ENCODE data around the gene SYNE4. TPM values are rescaled to one million over a fixed set of nuclear protein-coding genes. Genes with fewer than 3 reads are reported as not detected.
A peak's percentile ranks its signal among the peaks of the same experiment; 100 is the strongest.

The SYNE4 gene
- total RNA-seq, 4 donors from 2014 or later, result 0.42 to 3.0 (median 1.8) TPM

DNA sequence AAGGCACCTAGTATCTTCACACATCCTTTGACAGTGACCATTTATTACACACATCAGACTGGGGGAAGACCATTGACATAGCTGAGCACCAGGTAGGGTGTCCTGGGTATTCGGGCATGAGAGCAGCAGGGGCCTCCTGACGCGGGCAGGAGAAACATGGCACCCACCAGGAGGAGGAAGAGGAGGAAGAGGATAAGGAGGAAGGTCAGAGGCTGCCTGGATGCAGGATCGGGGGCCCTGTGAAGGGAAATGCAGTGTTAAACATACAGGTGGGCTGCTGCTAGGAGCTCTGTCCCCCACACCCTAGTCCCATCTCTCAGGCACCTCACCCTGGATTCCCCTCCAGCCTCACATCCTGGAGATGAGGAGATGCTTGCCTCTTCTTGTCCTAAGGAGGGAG, 5.3 kb downstream of the SYNE4 start:
- WGBS, result 82% methylated on average over 4 of the region's 4 CpGs
- H3K4me1 ChIP-seq, result peaks cover 10% of the 10 kb centered on the region
- no peaks in the 10 kb centered on the region for H3K9me3 ChIP-seq
- TF ChIP-seq POLR2AphosphoS5 (IDR thresholded peaks at IDR 0.05) (no peak), CTCF (IDR thresholded peaks at IDR 0.05) (no peak), POLR2A (IDR thresholded peaks at IDR 0.05) (no peak)
- peaks cover 7% of the 10 kb centered on the region for H3K36me3 ChIP-seq
- H3K27me3 ChIP-seq, result no peaks in the 10 kb centered on the region
- DNase-seq (ENCODE audit: low spot score in 2 of 2), result no peak
- no peak overlapping the region for H3K4me3 ChIP-seq
- no peak overlapping the region for H3K27ac ChIP-seq

DNA sequence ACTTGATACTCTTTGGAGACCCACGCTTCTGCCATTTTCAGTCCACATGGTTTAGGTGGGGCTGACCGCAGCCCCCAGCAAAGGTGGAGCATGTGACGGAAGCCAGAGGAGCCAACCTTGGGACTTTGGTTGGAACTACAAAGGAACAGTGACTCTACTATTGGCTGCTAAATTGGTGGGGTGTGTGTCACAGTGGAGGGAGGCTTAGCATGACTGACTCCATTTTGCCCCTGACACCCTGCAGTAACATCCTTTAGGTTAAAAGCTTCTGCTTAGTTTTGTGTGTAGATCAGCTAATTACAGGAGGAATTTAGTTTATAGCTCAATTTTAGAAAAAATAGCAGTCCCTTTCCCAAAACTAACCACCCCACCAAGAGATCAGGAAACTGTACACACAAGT, 7.0 kb downstream of the SYNE4 start:
- H3K4me3 ChIP-seq, result no peak overlapping the region
- H3K9me3 ChIP-seq, result no peaks in the 10 kb centered on the region
- no peak for DNase-seq (ENCODE audit: low spot score in 2 of 2)
- H3K27ac ChIP-seq, result no peak overlapping the region
- peaks cover 10% of the 10 kb centered on the region for H3K36me3 ChIP-seq
- H3K27me3 ChIP-seq, result no peaks in the 10 kb centered on the region
- H3K4me1 ChIP-seq, result peaks cover 16% of the 10 kb centered on the region
- 94% methylated on average over 3 of the region's 3 CpGs for WGBS
- TF ChIP-seq POLR2AphosphoS5 (IDR thresholded peaks at IDR 0.05) (no peak), CTCF (IDR thresholded peaks at IDR 0.05) (no peak), POLR2A (IDR thresholded peaks at IDR 0.05) (no peak), EP300 (IDR thresholded peaks at IDR 0.05) (no peak)

GRCh38 chr19:35996777-35997176, 11.8 kb downstream of the SYNE4 start:
- Histone ChIP-seq H3K9me3 (no peaks in the 10 kb centered on the region), H3K27me3 (no peaks in the 10 kb centered on the region), H3K36me3 (peaks cover 10% of the 10 kb centered on the region), H3K27ac (no peak overlapping the region), H3K4me3 (peak overlapping the region; percentile 89), H3K4me1 (peaks cover 39% of the 10 kb centered on the region)
- TF ChIP-seq EP300 (IDR thresholded peaks at IDR 0.05), result no peak
- TF ChIP-seq CTCF (IDR thresholded peaks at IDR 0.05), result no peak
- no peak for TF ChIP-seq POLR2AphosphoS5 (IDR thresholded peaks at IDR 0.05)
- WGBS, result 88% methylated on average over 8 of the region's 8 CpGs
- no peak for DNase-seq (ENCODE audit: low spot score in 2 of 2)

DNA sequence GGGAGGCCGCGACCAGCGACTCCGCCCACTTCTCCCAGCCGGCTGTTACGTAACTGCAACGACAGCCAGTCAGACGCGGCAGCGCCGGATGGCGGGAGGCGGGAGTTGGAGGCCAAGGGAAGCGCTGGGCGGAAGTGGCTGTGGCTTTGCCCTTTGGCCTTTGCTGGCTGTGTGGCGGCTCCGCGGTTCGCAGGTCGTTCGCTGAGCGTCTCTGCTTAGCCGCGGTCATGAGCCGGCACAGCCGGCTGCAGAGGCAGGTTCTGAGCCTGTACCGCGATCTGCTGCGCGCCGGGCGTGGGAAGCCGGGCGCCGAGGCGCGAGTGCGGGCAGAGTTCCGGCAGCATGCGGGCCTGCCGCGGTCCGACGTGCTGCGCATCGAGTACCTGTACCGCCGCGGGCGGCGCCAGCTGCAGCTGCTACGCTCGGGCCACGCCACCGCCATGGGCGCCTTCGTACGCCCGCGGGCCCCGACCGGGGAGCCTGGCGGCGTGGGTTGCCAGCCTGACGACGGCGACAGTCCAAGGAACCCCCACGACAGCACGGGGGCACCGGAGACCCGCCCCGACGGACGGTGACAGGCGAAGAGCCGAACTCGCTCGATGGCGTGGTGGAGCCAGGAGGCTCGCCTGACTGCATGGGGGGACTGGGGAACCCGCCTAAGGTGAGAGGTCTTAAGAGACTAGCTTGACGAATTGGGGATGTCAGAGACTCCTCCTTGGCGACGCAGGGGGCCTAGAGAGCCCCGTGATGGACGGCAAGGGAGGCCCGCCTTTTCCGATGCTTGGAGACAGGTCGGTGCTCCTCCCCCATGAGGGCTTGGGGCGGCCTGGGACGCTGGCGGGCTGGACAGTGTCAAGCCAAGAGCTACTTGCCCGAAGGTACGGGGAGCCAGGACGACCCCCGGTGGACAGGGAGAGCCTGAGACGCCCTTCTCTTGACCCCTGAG, 13.3 kb downstream of the SYNE4 start, which contains the start of gene SDHAF1:
Gene SDHAF1 (plus strand): TSS at position 141 of the 946 bp plus-strand sequence. CDS start 87 bp downstream, at position 228.
- DNase-seq (ENCODE audit: low spot score in 2 of 2), result peak; percentile 98 to 99

More for the DNA sequence above, 13.3 kb downstream of the SYNE4 start, which contains the start of gene SDHAF1:
- H3K36me3 ChIP-seq, result peaks cover 10% of the 10 kb centered on the region
- peak within 1 kb of the TSS; percentile 89 for H3K4me3 ChIP-seq
- no peaks in the 10 kb centered on the region for H3K27me3 ChIP-seq
- no peaks in the 10 kb centered on the region for H3K9me3 ChIP-seq
- peaks cover 39% of the 10 kb centered on the region for H3K4me1 ChIP-seq
- 2% methylated on average over 31 of the region's 97 CpGs for WGBS
- H3K27ac ChIP-seq, result peak within 1 kb of the TSS; percentile 82
- TF ChIP-seq POLR2AphosphoS5 (IDR thresholded peaks at IDR 0.05), result peak; percentile 16 to 91 (median 59)
- no peak for TF ChIP-seq POLR2A (IDR thresholded peaks at IDR 0.05)
- no peak for TF ChIP-seq CTCF (IDR thresholded peaks at IDR 0.05)
- TF ChIP-seq EP300 (IDR thresholded peaks at IDR 0.05), result no peak

Measured in suprapubic skin (tissue), 4 donors.